ENCODE measurements around the gene INPP4B.

The INPP4B gene

GRCh38 chr4:142567199-142567598 is 278.9 kb downstream of the INPP4B start:
- H3K4me3 ChIP-seq (replicated peaks in 1 of 2; ENCODE audit: low read depth in 2 of 2, low read length in 2 of 2), result no peak overlapping the region
- TF ChIP-seq CTCF (IDR thresholded peaks at IDR 0.05; ENCODE audit: low read depth, low read length), result no peak
- no peak for DNase-seq (ENCODE audit: low read depth in 2 of 2)

GRCh38 chr4:142566777-142567176 is 279.3 kb downstream of the INPP4B start:
- TF ChIP-seq CTCF (IDR thresholded peaks at IDR 0.05; ENCODE audit: low read depth, low read length), result no peak
- DNase-seq (ENCODE audit: low read depth in 2 of 2), result no peak
- no peak overlapping the region for H3K4me3 ChIP-seq (replicated peaks in 1 of 2; ENCODE audit: low read depth in 2 of 2, low read length in 2 of 2)

GRCh38 chr4:142566243-142566642 is 279.9 kb downstream of the INPP4B start:
- no peak for TF ChIP-seq CTCF (IDR thresholded peaks at IDR 0.05; ENCODE audit: low read depth, low read length)
- no peak overlapping the region for H3K4me3 ChIP-seq (replicated peaks in 1 of 2; ENCODE audit: low read depth in 2 of 2, low read length in 2 of 2)
- no peak for DNase-seq (ENCODE audit: low read depth in 2 of 2)

GRCh38 chr4:142565771-142566170 is 280.3 kb downstream of the INPP4B start:
- no peak for DNase-seq (ENCODE audit: low read depth in 2 of 2)
- no peak overlapping the region for H3K4me3 ChIP-seq (replicated peaks in 1 of 2; ENCODE audit: low read depth in 2 of 2, low read length in 2 of 2)
- no peak for TF ChIP-seq CTCF (IDR thresholded peaks at IDR 0.05; ENCODE audit: low read depth, low read length)

- DNase-seq (ENCODE audit: low read depth in 2 of 2), result peak in 1 of 2 donors; percentile 26
- H3K4me3 ChIP-seq (replicated peaks in 1 of 2; ENCODE audit: low read depth in 2 of 2, low read length in 2 of 2), result no peak overlapping the region
- TF ChIP-seq CTCF (IDR thresholded peaks at IDR 0.05; ENCODE audit: low read depth, low read length), result no peak
These were observed 282.3 kb downstream of the INPP4B start for GRCh38 chr4:142563682-142564291.

- H3K4me3 ChIP-seq (replicated peaks in 1 of 2; ENCODE audit: low read depth in 2 of 2, low read length in 2 of 2), result no peak overlapping the region
- no peak for TF ChIP-seq CTCF (IDR thresholded peaks at IDR 0.05; ENCODE audit: low read depth, low read length)
- DNase-seq (ENCODE audit: low read depth in 2 of 2), result no peak
These were observed 286.1 kb downstream of the INPP4B start for GRCh38 chr4:142559986-142560385.

- no peak for TF ChIP-seq CTCF (IDR thresholded peaks at IDR 0.05; ENCODE audit: low read depth, low read length)
- peak; percentile 30 to 51 for DNase-seq (ENCODE audit: low read depth in 2 of 2)
- no peak overlapping the region for H3K4me3 ChIP-seq (replicated peaks in 1 of 2; ENCODE audit: low read depth in 2 of 2, low read length in 2 of 2)
These were observed 287.2 kb downstream of the INPP4B start for GRCh38 chr4:142558851-142559250.
